GM19438 (cell line): ENCODE measurements around the gene RNASE8.
"Not testable (repeated sequence)": the region's sequence is repeated elsewhere in the genome, so short reads cannot be mapped to it uniquely, and the experiment has no call there.

Experiments used
- ATAC-seq: cut with Tn5 transposase; IDR thresholded peaks from one replicate; pipeline ENCODE4 v1.9.1; 2021; ENCODE audit warnings: low read depth; ENCODE audit not compliant: unreplicated experiment

The RNASE8 gene

DNA sequence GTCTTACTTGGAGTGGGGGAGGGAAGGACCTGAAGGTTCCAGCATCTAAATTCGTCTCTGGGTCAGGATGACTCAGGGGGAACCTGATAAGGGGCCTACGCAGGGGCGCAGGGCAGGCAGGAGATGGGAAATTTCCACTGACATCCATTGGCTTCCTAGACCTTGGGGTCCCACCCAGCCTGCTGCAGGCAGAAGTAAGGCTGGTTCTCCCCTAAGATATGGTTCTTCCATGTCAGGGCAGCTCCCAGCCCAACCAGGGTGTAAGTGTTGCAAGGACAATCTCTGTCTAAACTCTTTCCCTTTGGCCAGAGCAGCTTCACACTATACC is 30.7 kb upstream of the RNASE8 start:
- no peak for ATAC-seq

DNA sequence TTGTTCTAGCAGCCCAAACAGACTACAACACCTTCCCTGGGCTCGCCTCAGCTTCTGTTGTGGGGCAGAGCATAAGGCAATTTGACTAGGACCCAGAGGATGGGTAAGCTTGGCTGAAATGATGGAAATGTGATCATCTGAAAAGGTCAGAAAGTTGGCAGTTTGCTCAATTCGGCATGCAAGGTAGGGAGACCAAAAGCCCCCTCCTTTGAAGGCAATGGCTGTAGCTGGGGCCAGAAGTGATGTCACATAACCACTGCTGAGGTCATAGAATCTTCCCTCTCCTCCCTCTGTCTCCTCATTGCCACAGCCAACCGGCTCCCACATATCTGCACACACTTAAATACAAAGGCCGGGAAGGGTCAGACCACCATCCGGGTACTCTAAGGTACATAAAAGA is 27.7 kb upstream of the RNASE8 start, which contains the start of gene TPPP2:
TSS of gene TPPP2 (plus strand) at position 301 of the 400 bp plus-strand sequence. CDS start 365 bp downstream, outside the sequence.
- no peak for ATAC-seq

DNA sequence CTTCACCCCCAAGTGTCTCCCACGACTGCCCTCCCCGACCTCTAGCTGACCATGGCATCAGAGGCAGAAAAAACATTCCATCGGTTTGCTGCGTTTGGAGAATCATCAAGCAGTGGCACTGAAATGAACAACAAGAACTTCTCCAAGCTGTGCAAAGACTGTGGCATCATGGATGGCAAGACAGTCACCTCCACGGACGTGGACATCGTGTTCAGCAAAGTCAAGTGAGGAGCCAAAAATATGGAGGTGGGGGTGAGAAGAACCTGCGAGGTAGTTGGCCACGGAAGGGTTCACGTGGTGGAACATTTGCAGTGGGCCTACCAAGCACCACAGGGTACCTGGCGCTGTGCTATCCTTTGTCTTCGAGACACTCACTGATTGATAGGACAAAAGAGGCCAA is 27.1 kb upstream of the RNASE8 start:
- no peak for ATAC-seq

DNA sequence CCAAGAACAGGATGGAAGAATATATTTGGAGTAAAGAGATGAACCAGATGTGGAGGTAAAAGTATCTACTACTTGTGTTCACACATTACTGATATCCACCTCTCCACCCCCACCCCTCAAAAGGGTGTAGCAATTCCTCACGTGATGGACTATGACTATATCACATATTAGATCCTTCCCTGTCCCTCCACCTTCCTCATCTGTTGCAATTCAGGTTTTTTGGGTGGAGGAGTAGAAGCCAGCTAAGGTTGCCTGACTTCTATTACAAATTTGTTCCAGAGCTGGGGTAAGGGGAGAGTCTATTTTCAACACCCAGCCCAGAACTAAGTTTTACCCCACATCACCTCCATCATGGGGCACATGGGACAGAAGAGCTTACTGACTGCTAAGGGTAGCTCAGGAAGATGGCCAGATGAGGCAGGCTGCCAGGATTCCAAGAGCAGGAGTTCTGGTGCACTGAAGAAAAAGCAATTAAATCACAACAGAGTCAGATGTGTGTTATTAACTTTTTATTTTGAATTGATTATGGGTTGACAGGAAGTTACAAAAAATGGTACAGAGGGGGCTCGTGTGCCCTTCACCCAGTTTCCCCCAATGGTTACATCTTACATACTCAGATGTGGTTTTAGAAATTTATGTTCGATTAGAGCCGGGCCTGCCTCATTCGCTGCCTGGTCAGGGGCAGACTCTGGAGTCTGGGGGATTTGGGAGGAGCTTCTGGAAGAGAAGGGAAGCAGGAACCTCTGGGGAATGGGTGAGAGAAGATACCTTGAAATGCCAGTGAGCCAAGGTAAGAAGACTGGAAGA is 25.1 kb upstream of the RNASE8 start:
- no peak for ATAC-seq

DNA sequence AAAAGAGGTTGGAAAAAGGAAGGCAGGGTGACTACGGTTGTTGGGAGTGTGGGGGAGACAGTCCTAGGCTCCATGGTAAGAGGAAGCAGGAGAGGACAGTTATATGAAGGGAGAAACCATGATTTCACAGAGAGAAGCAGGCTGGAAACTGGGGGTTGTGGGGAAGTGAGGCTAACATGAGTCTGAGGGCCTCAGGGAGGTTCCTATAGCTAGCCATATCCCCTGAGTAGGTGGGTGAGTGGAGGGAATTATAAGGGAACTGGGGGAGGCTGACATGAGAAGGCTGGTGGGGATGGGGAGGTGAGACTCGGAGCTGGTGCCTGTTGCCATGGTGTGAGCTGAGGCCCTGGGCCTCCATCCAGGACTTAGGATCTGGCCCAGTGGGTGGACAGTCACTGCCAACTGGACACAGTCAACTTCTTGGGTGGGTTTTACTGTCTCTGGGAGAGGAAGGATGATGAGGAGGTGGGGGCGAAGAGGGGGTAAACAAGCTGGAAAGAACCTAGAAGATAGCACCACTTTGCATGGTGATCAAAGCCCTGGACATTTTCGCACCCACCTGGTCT is 24.4 kb upstream of the RNASE8 start:
- no peak for ATAC-seq

DNA sequence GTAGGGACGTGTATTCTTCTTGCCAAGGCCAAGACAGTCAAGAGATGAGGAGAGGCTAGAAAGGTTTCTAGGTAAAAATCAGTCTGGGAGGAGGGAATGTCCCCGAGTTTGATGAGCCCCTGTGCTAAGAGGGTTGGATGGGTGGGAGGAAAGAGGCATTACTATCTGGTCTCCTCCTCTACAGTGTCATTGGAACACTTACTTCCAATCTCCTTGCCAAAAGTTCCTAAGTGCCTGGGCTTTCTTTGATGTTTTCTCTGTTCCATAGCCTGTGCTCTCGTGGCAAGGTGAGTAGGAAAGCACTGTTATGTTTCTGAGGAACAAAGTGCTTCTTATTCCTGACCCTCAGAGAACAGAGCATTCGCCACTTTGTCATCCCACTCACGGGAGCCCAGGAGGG is 22.9 kb upstream of the RNASE8 start, which contains the start of gene RNASE13:
TSS of gene RNASE13 (minus strand) at position 101 of the 400 bp plus-strand sequence. CDS start 519 bp downstream, outside the sequence.
- ATAC-seq: no peak

DNA sequence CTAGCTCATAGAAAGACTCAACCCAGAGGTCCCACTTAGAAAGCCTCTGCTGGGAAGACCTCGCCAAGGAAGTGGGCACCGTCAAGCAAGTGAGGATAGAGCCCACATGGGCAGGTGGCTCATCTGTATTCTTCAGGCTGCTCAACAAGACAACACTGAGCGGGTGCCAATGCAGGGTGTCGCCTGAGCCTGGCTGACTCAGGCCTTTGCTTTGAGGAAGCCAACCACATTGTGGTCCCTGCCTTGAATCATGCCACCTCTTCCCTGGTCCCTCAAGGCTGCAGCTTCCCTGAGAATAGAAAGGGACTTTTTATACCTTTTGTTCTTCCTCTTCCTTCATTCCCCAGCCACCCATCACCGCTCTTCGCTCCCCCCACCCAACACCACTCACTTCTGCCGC is 20.9 kb upstream of the RNASE8 start:
- ATAC-seq: no peak

DNA sequence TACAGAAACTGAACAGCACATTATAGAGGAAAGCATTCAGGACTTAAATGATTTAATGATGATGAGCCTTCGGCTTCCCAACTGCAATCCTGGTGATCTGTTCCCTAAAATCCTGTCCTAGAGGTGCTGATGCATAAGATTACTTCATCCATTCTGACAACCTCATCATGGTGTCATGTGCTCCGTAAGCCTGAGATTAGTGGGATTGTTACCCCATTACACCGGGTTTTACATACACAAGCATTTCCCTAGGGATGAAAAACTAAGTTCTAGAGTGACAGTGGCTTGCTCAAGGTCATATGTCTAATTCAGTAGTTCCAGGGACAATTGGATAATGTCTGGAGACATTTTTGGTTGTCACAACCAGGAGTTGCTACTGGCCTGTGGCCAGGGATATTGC is 20.5 kb upstream of the RNASE8 start:
- no peak for ATAC-seq

DNA sequence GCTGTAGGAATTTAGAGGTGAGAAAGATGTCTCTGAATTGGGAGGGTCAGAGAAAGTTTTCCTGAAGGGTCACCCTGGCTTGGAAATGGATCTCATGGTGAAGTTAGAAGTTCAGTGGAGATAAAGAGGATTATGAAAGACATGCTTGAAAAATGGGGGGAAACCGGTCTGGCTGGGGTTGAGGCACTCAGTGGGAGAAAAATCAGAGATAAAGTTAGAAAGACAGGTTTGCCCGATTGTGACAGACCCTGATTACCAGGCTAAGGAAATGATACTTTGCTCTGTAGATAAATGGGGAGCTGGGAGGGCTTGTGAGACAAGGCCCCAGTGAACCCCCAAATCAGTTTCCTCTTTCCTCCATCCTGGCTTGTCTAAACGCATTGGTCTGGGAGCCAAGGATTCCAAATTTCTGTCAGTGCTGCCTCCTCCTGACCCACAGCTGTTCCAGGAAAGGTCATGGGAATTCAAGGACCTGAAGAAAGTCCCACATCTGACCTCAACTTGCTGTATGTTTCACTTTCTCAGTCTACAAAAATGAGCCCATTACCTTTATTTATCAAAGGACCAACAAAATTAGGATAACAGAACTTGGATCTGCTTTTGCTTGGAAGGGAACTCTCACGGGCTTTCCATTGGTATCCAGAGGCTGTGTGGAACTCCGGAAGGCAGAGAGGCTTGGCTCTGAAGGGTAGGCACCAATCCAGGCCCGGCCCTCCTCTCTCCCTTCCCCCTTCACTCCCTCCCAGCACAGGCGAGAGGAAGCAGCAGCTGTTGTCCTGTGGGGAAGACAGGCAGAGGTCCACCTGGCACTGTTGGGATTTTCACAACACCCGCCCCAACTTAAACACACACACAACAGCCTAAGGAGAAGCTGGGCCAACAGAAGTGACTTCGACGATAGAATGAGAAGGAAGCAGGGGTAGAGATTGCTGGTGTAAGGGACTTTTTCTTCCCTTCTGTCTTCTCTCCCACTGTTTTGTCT is 18.9 kb upstream of the RNASE8 start:
- ATAC-seq: no peak

DNA sequence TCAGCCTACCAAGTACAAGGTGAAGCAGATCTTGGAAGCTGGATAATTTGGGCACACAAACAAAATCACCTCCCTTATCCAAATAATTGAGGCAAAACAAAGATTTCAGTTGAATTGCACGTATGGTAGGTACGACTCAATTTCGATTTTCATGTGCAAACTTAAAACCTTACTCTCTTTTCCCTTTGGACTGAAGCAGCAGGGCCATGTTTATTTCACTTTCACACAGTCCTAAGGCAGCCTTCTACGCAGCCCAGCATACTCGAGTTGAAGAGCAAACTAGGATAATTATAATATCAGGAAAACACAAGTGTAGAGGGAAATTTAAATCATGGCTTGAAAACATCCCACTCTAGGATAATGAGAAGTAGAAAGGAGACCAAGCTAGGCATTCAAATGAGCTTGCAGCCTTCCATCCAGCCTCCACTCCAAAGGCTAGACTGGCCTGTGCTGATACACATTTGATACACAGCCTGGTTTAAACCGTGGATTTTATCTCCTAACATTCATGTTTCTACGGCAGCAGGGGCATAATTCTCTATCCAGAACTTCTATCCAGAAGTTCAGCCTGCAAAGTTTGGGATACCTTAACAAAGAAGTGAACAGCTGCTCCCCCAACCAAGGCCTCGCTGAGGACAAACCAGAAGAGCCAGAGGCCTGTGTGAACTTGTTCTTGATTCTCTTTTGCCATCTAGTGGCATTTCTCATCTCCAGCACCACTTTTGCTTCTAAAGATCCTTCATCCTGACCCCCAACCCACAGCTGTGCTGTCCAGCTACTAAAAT is 17.8 kb upstream of the RNASE8 start:
- no peak for ATAC-seq

DNA sequence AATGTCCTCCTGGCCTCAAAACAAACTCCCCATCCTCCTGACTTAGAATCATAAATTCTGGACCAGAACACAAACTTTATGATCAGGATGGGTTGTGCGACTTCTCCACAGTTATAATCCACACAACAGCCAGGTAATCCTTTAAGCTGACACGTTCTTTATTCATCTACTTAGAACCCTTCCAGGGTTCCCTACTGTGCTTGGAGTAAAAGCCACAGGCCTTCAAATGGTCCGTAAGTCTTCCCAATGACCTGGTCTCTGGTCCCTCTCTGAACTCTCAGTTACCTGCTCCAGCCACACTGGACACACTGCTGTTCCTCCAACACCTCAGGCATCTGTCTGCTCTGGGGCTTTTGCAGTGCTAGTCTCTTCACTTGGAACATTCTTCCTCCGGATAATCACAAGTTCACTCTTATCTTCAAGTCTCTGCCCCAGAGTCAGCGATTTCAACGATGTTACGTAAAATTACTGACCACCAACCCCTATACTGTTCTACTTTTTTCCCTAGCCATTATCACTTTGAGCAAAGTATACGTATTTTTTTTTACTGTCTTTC is 17.2 kb upstream of the RNASE8 start:
- ATAC-seq: no peak

DNA sequence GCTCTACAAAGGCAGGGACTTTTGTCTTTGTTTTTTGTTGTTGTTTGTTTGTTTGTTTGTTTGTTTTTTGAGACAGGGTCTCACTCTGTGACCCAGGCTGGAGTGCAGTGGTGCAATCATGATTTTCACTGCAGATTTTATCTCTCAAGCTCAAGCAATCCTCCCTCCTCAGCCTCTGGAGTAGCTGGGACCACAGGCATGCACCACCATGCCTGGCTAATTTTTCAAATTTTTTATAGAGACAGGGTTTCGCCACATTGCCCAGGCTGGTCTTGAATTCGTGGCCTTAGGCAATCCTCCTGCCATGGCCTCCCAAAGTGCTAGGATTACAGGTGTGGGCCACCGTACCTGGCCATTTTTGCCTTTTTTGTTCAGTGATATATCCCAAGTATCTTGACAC is 16.7 kb upstream of the RNASE8 start:
- not testable (repeated sequence) for ATAC-seq

DNA sequence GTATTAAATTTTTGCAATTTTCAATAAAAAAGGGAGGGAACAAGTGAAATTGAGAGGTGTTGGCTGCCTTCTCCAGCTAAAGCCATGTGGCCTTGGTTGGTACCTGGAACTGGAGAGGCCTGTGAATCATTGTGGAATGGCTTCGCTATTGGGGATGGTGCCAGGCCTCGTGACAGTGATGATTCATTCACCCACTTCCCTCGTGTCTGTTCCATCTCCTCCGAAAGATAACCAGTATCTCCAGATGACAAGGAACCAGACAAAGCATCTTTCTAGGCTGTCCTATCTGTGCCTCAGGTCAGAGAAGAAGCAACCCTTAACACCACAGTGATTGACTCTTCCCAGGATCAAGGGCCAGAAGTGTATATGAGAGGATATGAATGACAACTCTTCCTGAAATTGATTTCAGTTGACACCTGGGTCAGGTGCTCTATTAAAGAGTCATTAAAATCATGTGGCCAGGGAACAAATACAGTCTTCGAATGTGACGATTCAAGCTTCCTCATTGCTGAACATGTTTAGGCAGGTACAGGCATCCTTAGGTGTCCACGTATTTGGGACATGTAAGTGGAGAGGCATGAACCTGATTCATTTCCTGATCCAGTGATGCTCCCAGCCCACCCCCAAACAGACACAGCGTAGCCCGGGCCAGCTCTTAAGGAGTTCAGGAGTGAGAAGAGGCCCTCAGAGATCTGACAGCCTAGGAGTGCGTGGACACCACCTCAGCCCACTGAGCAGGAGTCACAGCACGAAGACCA is 15.8 kb upstream of the RNASE8 start, which contains the start of gene RNASE7:
TSS of gene RNASE7 (plus strand) at position 687 of the 758 bp plus-strand sequence. CDS start 631 bp downstream, outside the sequence.
- ATAC-seq: no peak

DNA sequence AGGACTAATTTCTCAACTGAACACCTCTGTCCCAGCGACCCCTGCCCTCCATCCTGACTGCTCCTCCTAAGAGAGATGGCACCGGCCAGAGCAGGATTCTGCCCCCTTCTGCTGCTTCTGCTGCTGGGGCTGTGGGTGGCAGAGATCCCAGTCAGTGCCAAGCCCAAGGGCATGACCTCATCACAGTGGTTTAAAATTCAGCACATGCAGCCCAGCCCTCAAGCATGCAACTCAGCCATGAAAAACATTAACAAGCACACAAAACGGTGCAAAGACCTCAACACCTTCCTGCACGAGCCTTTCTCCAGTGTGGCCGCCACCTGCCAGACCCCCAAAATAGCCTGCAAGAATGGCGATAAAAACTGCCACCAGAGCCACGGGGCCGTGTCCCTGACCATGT is 14.7 kb upstream of the RNASE8 start:
- ATAC-seq: no peak

DNA sequence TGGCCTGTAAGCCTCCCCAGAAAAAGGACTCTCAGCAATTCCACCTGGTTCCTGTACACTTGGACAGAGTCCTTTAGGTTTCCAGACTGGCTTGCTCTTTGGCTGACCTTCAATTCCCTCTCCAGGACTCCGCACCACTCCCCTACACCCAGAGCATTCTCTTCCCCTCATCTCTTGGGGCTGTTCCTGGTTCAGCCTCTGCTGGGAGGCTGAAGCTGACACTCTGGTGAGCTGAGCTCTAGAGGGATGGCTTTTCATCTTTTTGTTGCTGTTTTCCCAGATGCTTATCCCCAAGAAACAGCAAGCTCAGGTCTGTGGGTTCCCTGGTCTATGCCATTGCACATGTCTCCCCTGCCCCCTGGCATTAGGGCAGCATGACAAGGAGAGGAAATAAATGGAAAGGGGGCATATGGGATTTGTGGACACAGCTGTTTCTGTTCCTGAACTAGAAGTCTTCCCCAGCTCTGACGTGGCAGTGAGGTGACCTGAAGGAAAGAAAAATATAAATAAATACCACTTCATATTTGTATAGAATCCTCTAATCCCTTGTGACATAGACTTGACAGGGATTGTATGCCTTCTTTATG is 14.1 kb upstream of the RNASE8 start:
- ATAC-seq: no peak

DNA sequence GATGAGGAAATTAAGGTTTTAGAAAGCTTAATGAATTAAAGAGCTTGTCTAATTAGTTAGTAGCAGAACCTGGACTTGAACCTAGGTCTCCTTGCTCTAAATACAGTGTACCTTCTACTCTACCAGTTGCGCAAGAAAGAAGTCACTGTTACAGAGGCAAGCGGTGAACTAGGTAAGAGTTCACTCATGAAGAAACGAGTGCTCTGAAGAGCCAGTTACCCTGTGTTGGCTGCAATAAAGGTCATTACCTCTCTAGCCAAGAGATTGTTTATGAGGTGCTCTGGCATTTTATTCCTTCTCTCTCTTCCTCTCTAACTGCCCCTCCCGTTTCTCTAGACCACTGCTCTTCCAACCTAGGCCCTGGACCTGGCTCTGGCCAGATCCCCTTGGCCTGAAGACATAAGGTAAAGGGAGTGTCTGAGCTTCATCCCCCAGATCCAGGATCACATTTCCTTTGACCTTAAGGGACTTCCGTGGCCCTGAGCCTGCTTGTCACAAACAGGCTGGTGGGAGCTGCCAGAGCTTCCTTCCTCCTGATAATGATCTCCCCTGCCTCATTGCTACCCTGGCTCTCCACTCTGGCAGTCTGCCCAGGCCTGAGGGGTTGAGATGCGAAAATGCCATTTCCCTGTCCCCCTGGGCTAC is 13.5 kb upstream of the RNASE8 start:
- ATAC-seq: no peak

DNA sequence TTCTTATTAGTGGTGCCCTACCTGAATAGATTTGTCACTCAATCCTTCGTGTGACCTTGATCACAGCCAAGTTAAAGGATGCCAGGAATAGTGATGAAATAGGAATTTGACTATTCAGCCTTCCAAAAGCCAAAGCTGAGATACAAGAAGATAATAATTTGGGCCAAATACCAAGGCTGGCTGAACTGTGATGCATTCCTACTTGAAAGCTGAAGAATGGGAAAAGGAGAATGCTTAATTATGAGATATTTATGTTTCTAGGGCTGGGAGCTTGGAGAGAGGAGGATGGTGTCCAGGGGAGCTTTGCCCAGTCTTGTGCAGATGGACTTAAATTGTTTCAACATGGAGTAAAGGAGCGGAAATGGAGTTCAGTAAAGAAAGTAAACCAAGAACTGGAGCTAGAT is 10.2 kb upstream of the RNASE8 start:
- no peak for ATAC-seq

DNA sequence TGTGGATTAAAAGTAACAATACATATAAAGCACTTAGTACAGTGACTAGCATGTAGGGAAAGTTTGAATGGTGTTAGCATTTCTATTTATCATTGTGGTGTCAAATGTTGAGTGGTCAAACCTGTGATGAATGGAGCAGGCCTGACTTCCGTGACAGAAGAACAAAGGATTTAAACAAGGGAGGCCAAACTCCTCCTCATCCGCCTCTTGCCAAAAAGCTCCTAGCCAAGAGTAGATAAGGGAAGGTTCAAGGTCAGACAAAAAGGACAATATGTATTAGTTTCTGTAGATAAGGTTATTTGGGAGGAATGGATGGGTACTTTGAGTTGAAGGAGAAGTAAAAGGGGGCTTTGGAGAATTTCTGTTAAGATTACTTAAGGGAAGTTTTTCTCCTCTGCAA is 9.0 kb upstream of the RNASE8 start:
- ATAC-seq: no peak
